SK-MEL-5 (cell line): ENCODE results near the gene WSCD2. TPM values are rescaled to one million over a fixed set of nuclear protein-coding genes. Genes with fewer than 3 reads are reported as not detected.
A peak's percentile ranks its signal among the peaks of the same experiment; 100 is the strongest.

ENCODE experiments used
- DNase-seq: peaks from one replicate; pipeline ENCODE4 v3.0.0-alpha.2; 2016; ENCODE audit warnings: low read depth, low spot score
- in situ Hi-C: cut with HindIII; loops from 2 replicates; pipeline ENCODE4 v1.10.0; 2016; ENCODE audit warnings: low sequenced_read_pairs, high pct_unique_total_duplicates, low pct_unique_long_range_greater_than_20kb
- total RNA-seq: library from RNA; depleted of rRNA; stranded (reverse); fragments of >200 nt; shearing (Covaris generic); gene quantifications from 2 replicates; pipeline ENCODE4 v1.2.3, GENCODE V29; 2014

The WSCD2 gene
- total RNA-seq, 1 experiment from 2014 or later: not detected

- in situ Hi-C loops: no loop called here
- no peak for DNase-seq
Observed at GRCh38 chr12:108257004-108257403, 127.9 kb downstream of the WSCD2 start.

GRCh38 chr12:108257610-108258106, 128.6 kb downstream of the WSCD2 start:
- DNase-seq: no peak
- in situ Hi-C loops: no loop called here

GRCh38 chr12:108260039-108260438, 131.0 kb downstream of the WSCD2 start:
- in situ Hi-C loops: no loop called here
- DNase-seq: no peak

GRCh38 chr12:108260969-108261368, 131.9 kb downstream of the WSCD2 start:
- in situ Hi-C loops: no loop called here
- DNase-seq: no peak

- in situ Hi-C loops: no loop called here
- no peak for DNase-seq
Observed at GRCh38 chr12:108265505-108265904, 136.4 kb downstream of the WSCD2 start.

- in situ Hi-C loops: no loop called here
- DNase-seq: no peak
Observed at GRCh38 chr12:108266131-108266530, 137.0 kb downstream of the WSCD2 start.

GRCh38 chr12:108267450-108267849, 138.4 kb downstream of the WSCD2 start:
- in situ Hi-C loops: no loop called here
- DNase-seq: no peak

- no peak for DNase-seq
- in situ Hi-C loops: no loop called here
Observed at GRCh38 chr12:108268397-108268796, 139.3 kb downstream of the WSCD2 start.

- DNase-seq: no peak
- in situ Hi-C loops: no loop called here
Observed at GRCh38 chr12:108269224-108269623, 140.1 kb downstream of the WSCD2 start.

- in situ Hi-C loops: no loop called here
- DNase-seq: no peak
Observed at GRCh38 chr12:108270035-108270848, 141.2 kb downstream of the WSCD2 start.

GRCh38 chr12:108270849-108271143, 141.7 kb downstream of the WSCD2 start:
- in situ Hi-C loops: no loop called here
- no peak for DNase-seq

GRCh38 chr12:108271951-108272872, 143.1 kb downstream of the WSCD2 start:
- in situ Hi-C loops: no loop called here
- peak; percentile 3 for DNase-seq

- in situ Hi-C loops: no loop called here
- DNase-seq: no peak
Observed at GRCh38 chr12:108273217-108273616, 144.1 kb downstream of the WSCD2 start.

- DNase-seq: no peak
- in situ Hi-C loops: no loop called here
Observed at GRCh38 chr12:108277613-108278012, 148.5 kb downstream of the WSCD2 start.

- DNase-seq: no peak
- in situ Hi-C loops: no loop called here
Observed at GRCh38 chr12:108282160-108282559, 153.1 kb downstream of the WSCD2 start.

GRCh38 chr12:108282676-108283075, 153.6 kb downstream of the WSCD2 start:
- in situ Hi-C loops: no loop called here
- DNase-seq: no peak

- no peak for DNase-seq
- in situ Hi-C loops: no loop called here
Observed at GRCh38 chr12:108284163-108284562, 155.1 kb downstream of the WSCD2 start.

GRCh38 chr12:108285016-108285415, 155.9 kb downstream of the WSCD2 start:
- no peak for DNase-seq
- in situ Hi-C loops: no loop called here

GRCh38 chr12:108287227-108287626, 158.1 kb downstream of the WSCD2 start:
- DNase-seq: no peak
- in situ Hi-C loops: no loop called here
